MM.1S (cell line): ENCODE measurements around the gene KIAA1671.

ENCODE experiments used
- DNase-seq: peaks from one replicate; pipeline ENCODE4 v3.0.0-alpha.2; 2015
- H2AFZ ChIP-seq: fragments of 300-600 bp; sonication (generic); 2 replicates; pipeline ENCODE4 v1.6.0; 2016; ENCODE audit warnings: antibody characterized with exemption, low read length
- H3F3A ChIP-seq: fragments of 300-600 bp; sonication (generic); 2 replicates; pipeline ENCODE4 v1.6.1; 2016; ENCODE audit warnings: mild to moderate bottlenecking, antibody characterized with exemption, low read length, moderate library complexity, mixed read lengths; ENCODE audit not compliant: insufficient read depth
- H3K27ac ChIP-seq: fragments of 300-600 bp; sonication (generic); 2 replicates; pipeline ENCODE4 v1.5.1; 2016; ENCODE audit warnings: mild to moderate bottlenecking, low read length
- H3K27me3 ChIP-seq: fragments of 300-600 bp; sonication (generic); replicated peaks from 2 replicates; pipeline ENCODE4 v1.6.0; 2016; ENCODE audit warnings: low read length; ENCODE audit not compliant: insufficient read depth
- H3K36me3 ChIP-seq: fragments of 300-600 bp; sonication (generic); replicated peaks from 2 replicates; pipeline ENCODE4 v1.6.1; 2016; ENCODE audit warnings: mild to moderate bottlenecking, low read length, mixed read lengths; ENCODE audit not compliant: insufficient read depth
- H3K4me1 ChIP-seq: fragments of 300-600 bp; sonication (generic); 2 replicates; pipeline ENCODE4 v1.6.1; 2016; ENCODE audit warnings: low read length, mixed read lengths
- H3K4me2 ChIP-seq: fragments of 300-600 bp; sonication (generic); 2 replicates; pipeline ENCODE4 v1.6.0; 2016; ENCODE audit warnings: low read depth, low read length
- H3K4me3 ChIP-seq: fragments of 300-600 bp; sonication (generic); 2 replicates; pipeline ENCODE4 v1.5.1; 2016; ENCODE audit warnings: low read length, mixed read lengths
- H3K79me2 ChIP-seq: fragments of 300-600 bp; sonication (generic); 2 replicates; pipeline ENCODE4 v1.6.1; 2016; ENCODE audit warnings: mixed run types, low read length, mixed read lengths
- H3K9ac ChIP-seq: fragments of 300-600 bp; sonication (generic); 2 replicates; pipeline ENCODE4 v1.6.1; 2016; ENCODE audit warnings: low read length, mixed read lengths
- H3K9me2 ChIP-seq: fragments of 300-600 bp; sonication (generic); replicated peaks from 2 replicates; pipeline ENCODE4 v1.6.1; 2016; ENCODE audit warnings: mild to moderate bottlenecking, low read length, mixed read lengths; ENCODE audit not compliant: insufficient read depth
- H3K9me3 ChIP-seq: fragments of 300-600 bp; sonication (generic); replicated peaks from 2 replicates; pipeline ENCODE4 v1.6.1; 2016; ENCODE audit warnings: mild to moderate bottlenecking, low read length, mixed read lengths; ENCODE audit not compliant: insufficient read depth
- H4K20me1 ChIP-seq: fragments of 300-600 bp; sonication (generic); 2 replicates; pipeline ENCODE4 v1.6.1; 2016; ENCODE audit warnings: mild to moderate bottlenecking, low read length, moderate library complexity, mixed read lengths; ENCODE audit not compliant: insufficient read depth
- EZH2 ChIP-seq: fragments of 300-600 bp; sonication (generic); optimal IDR thresholded peaks from 2 replicates; pipeline ENCODE3; 2017; ENCODE audit warnings: low read depth, mild to moderate bottlenecking, antibody characterized with exemption, low read length, mixed read lengths
- EZH2phosphoT487 ChIP-seq: fragments of 300-600 bp; sonication (generic); IDR thresholded peaks from 2 replicates; pipeline ENCODE4 v1.6.1; 2018; ENCODE audit warnings: antibody characterized with exemption, low read length
- TF ChIP-seq, protein P1 (sequence below): fragments of 300-600 bp; sonication (generic); IDR thresholded peaks from 2 replicates; pipeline ENCODE4 v1.5.1; 2016; ENCODE audit warnings: antibody characterized with exemption, low read length, mixed read lengths

Gene KIAA1671

GRCh38 chr22:25007444-25008106 is 55.1 kb downstream of the KIAA1671 start:
- H4K20me1 ChIP-seq: no peaks in the 10 kb centered on the region
- no peaks in the 10 kb centered on the region for H3K79me2 ChIP-seq
- no peaks in the 10 kb centered on the region for H3K27me3 ChIP-seq
- no peaks in the 10 kb centered on the region for H3K36me3 ChIP-seq
- DNase-seq: no peak
- H3K4me2 ChIP-seq: no peak overlapping the region
- H3K9me2 ChIP-seq: no peaks in the 10 kb centered on the region
- no peak for TF ChIP-seq EZH2
- TF ChIP-seq EZH2phosphoT487: no peak
- TF ChIP-seq, protein P1, sequence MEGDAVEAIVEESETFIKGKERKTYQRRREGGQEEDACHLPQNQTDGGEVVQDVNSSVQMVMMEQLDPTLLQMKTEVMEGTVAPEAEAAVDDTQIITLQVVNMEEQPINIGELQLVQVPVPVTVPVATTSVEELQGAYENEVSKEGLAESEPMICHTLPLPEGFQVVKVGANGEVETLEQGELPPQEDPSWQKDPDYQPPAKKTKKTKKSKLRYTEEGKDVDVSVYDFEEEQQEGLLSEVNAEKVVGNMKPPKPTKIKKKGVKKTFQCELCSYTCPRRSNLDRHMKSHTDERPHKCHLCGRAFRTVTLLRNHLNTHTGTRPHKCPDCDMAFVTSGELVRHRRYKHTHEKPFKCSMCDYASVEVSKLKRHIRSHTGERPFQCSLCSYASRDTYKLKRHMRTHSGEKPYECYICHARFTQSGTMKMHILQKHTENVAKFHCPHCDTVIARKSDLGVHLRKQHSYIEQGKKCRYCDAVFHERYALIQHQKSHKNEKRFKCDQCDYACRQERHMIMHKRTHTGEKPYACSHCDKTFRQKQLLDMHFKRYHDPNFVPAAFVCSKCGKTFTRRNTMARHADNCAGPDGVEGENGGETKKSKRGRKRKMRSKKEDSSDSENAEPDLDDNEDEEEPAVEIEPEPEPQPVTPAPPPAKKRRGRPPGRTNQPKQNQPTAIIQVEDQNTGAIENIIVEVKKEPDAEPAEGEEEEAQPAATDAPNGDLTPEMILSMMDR: no peak
- H3K9ac ChIP-seq: no peak overlapping the region
- no peak overlapping the region for H3K27ac ChIP-seq
- H3K9me3 ChIP-seq: no peaks in the 10 kb centered on the region
- no peak overlapping the region for H2AFZ ChIP-seq
- no peak overlapping the region for H3K4me3 ChIP-seq
- H3K4me1 ChIP-seq: no peaks in the 10 kb centered on the region
- no peaks in the 10 kb centered on the region for H3F3A ChIP-seq

- H3K4me3 ChIP-seq: no peak overlapping the region
- DNase-seq: no peak
- no peaks in the 10 kb centered on the region for H3K9me2 ChIP-seq
- no peak overlapping the region for H3K4me2 ChIP-seq
- no peaks in the 10 kb centered on the region for H3K4me1 ChIP-seq
- H3K9me3 ChIP-seq: no peaks in the 10 kb centered on the region
- TF ChIP-seq EZH2: no peak
- H2AFZ ChIP-seq: no peak overlapping the region
- no peaks in the 10 kb centered on the region for H3K36me3 ChIP-seq
- H3K27ac ChIP-seq: no peak overlapping the region
- H3K27me3 ChIP-seq: no peaks in the 10 kb centered on the region
- H3F3A ChIP-seq: no peaks in the 10 kb centered on the region
- no peaks in the 10 kb centered on the region for H4K20me1 ChIP-seq
- no peak overlapping the region for H3K9ac ChIP-seq
- no peaks in the 10 kb centered on the region for H3K79me2 ChIP-seq
Observed at GRCh38 chr22:25008666-25009065, 56.1 kb downstream of the KIAA1671 start.

DNA sequence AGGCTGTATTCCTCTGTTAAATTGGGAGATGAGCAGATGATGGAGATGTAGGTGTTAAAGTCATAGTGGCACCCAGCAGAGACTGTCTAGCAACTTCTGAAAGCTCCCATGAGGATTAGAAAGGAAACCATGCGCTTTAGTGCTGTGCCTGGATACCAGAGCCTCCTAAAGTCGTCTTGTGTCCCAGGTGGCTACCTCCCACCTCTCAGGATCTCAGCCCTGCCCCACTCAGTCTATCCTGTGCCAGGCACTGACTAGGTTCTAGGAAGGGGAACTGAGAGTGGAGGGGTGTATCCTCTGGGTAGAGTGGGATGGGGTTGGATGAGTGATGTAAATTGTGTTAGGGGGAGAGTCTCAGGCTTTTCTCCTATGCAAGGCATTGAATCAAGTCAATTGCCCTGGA is 60.2 kb downstream of the KIAA1671 start:
- no peak for DNase-seq
- TF ChIP-seq EZH2 (no peak), EZH2phosphoT487 (no peak)
- TF ChIP-seq, protein P1: no peak
- Histone ChIP-seq H2AFZ (no peak overlapping the region), H3F3A (no peaks in the 10 kb centered on the region), H3K4me1 (no peaks in the 10 kb centered on the region), H3K79me2 (no peaks in the 10 kb centered on the region), H3K27ac (no peak overlapping the region), H4K20me1 (no peaks in the 10 kb centered on the region), H3K4me3 (no peak overlapping the region), H3K27me3 (no peaks in the 10 kb centered on the region), H3K9me2 (no peaks in the 10 kb centered on the region), H3K9me3 (no peaks in the 10 kb centered on the region), H3K9ac (no peak overlapping the region), H3K4me2 (no peak overlapping the region), H3K36me3 (no peaks in the 10 kb centered on the region)

DNA sequence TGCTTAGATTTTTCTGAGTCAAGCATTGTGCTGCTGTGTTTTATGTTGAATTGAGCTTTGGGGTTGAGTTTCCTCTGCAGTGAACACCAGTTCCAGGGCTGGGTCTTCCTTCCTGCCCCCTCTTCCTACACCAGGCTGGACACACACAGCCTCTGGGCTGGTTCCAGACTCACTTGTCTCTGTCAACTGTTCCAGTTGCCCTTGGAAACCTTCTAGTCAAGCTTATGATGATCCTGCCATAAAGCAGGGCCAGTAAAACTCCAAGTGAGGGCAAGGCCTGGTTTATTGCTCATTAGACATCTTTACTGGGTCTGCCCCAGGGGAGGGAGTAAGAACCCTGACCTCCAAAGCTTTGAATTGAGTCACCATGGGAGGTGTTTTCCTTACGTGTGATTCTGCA is 61.1 kb downstream of the KIAA1671 start:
- Histone ChIP-seq H3K36me3 (no peaks in the 10 kb centered on the region), H3K4me3 (no peak overlapping the region), H3K4me1 (no peaks in the 10 kb centered on the region), H3K9me3 (no peaks in the 10 kb centered on the region), H3K27me3 (no peaks in the 10 kb centered on the region), H3K27ac (no peak overlapping the region), H3F3A (no peaks in the 10 kb centered on the region), H3K4me2 (no peak overlapping the region), H2AFZ (no peak overlapping the region), H3K9ac (no peak overlapping the region), H3K79me2 (no peaks in the 10 kb centered on the region), H4K20me1 (no peaks in the 10 kb centered on the region), H3K9me2 (no peaks in the 10 kb centered on the region)
- no peak for DNase-seq
- TF ChIP-seq, protein P1: no peak
- TF ChIP-seq EZH2phosphoT487 (no peak), EZH2 (no peak)
